A549 treated with Hydrocortisone at 1 μM for 4 hours (cell line): ENCODE results near the gene SNX5. TPM values are rescaled to one million over a fixed set of nuclear protein-coding genes. Genes with fewer than 3 reads are reported as not detected.

Experiments used
- total RNA-seq: library from RNA; stranded (reverse); fragments of 200-300 nt; extraction: Qiagen RNA extraction; gene quantifications from 5 replicates; pipeline ENCODE4 v1.2.3, GENCODE V29; 2022

The SNX5 gene
- total RNA-seq, result 223 to 239 TPM (median 236 TPM) in 5 replicates

DNA sequence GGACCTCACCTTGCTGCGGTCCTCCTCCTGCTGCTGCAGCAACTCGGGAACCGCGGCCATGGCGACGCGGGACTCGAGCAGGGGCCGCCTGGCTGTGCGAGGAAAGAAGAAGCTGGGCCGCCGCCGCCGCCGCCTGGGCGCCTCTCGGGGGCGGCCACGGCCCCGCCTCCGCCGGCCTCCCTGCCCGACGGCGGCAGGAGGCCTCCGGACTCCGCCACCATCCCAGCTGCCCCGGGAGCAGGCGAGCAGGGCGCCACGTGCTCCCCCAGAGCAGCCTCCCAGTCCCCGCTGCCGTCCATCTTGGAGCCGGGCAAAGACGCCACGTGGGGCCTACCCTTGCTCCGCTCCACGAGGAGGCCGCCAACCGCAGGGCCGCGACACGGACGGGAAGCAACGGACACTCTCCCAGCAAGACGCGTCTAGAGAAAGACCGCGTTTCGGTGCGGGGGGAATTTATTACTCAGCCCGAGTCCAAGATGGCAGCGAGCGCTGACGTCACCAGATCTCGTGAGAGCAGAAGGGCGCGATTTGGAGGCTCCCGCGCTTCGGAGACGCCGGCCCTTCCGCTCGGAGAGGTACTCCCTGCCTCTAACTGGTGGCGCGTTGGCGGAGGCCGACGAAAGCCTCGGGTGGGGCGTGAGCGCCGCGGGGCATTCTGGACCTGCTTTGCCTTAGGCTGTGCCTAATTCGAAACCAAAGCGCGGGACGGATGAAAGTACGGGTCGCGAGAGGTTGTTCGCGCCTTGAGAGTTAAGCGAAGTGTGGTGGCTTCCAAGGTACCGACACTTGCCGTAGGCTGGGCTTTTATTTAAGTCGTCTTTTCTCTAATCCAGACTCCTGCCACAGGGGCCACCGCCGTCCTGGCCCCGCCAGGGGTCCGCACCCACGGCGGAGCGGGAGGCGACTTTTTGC, at the start of gene SNX5, which contains the start of gene MGME1:
SNX5 (minus strand) TSS at position 429 of the 912 bp plus-strand sequence; CDS start at position 60, 369 bp downstream.
MGME1 (plus strand) TSS at position 653 of the 912 bp plus-strand sequence. CDS start 842 bp downstream, outside the sequence.

Other genes starting within 250 kb of the SNX5 start
- gene MGME1, start 224 bp upstream of the SNX5 start, total RNA-seq, result 40.1 to 43.4 TPM (median 41.5 TPM) in 5 replicates
- 0.20 to 0.33 TPM (median 0.28 TPM) in 5 replicates for gene OVOL2, start 89.1 kb upstream of the SNX5 start, total RNA-seq
- gene KAT14, start 169.1 kb upstream of the SNX5 start, total RNA-seq, result 9.2 to 12.2 TPM (median 10.4 TPM) in 5 replicates
- 21.7 to 27.9 TPM (median 23.6 TPM) in 5 replicates for gene PET117, start 169.1 kb upstream of the SNX5 start, total RNA-seq